Measurements from ENCODE around the gene MFSD11.
"Not testable (repeated sequence)": the region's sequence is repeated elsewhere in the genome, so short reads cannot be mapped to it uniquely, and the experiment has no call there.

MFSD11 gene

DNA sequence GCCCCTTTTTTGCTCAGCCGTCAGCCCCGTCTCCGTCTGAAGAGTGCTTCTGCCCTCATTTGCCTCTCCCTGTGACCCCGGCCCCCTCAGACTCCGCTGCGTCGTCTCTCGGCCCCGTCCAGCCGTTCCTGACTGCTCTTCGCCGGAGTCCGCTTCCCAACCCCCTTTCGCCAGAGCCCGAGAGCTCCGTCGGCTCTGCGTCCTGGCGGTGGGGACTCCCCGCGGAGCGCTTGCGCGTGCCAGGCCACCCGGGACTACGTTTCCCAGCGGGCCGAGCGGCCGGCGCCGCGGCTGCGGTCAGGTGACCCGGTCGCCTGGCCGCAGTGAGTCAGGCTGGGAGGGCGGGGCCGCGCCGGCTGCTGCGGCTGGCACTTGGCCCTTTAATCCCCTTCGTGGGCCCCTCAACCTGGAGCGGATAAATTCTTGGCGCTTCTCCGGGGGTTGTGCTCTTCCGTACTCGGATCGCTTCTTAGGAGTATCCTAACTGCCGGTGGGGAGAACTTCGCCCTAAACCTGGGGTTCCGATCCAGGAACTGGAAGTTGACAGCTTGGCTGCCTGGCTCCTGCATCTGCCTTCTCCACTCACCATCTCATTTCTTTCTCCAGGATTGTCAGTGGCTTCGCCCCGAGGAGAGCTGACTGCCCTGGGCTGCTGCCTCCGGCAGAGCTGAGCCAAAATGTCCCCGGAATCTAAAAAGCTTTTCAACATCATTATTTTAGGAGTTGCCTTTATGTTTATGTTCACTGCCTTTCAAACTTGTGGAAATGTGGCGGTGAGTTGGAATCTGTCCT lies at the start of gene MFSD11:
Gene MFSD11, plus strand, starts transcription at position 444 of the 792 bp plus-strand sequence. Its CDS starts 234 bp downstream, at position 678.
- H3K27me3 Mint-ChIP-seq: no peaks in the 10 kb centered on the region
- H3K4me1 Mint-ChIP-seq: peaks cover 34% of the 10 kb centered on the region
- H3K9me3 Mint-ChIP-seq: no peaks in the 10 kb centered on the region

DNA sequence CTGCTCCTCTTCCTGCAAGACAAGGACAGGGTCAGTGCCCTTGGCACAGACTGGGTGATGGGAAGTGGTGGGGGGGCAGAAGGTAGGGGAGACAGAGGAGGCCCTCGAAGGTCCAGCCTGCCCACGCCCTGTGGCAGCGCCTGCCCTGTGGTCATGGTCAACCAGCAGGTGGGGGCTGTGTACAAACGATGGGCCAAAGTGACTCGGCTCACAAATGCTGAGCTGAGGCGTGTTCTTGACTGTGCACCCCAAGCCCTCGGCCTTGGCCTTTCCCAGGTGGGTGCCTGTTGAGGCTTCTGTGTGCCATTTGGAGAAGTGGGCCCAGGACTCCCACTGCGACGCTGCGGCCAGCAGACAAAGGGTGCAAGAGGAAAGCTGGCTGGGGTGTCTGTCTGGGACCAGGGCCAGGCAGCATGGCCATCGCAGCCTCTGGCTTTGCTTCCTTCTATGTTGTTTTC lies 49.7 kb upstream of the MFSD11 start:
- no peaks in the 10 kb centered on the region for H3K27me3 Mint-ChIP-seq
- no peaks in the 10 kb centered on the region for H3K4me1 Mint-ChIP-seq
- no peak overlapping the region for H3K4me3 Mint-ChIP-seq
- no peaks in the 10 kb centered on the region for H3K9me3 Mint-ChIP-seq
- peak overlapping the region in 1 of 2 donors; percentile 20 for H3K27ac Mint-ChIP-seq
- ATAC-seq: no peak
- DNase-seq: no peak

More for the DNA sequence above, at the start of gene MFSD11:
- Mint-ChIP-seq H3K4me3 (peak within 1 kb of the TSS; percentile 97 to 98), H3K27ac (peak within 1 kb of the TSS; percentile 100)
- DNase-seq (peak; percentile 94 to 95), ATAC-seq (peak; percentile 79)

DNA sequence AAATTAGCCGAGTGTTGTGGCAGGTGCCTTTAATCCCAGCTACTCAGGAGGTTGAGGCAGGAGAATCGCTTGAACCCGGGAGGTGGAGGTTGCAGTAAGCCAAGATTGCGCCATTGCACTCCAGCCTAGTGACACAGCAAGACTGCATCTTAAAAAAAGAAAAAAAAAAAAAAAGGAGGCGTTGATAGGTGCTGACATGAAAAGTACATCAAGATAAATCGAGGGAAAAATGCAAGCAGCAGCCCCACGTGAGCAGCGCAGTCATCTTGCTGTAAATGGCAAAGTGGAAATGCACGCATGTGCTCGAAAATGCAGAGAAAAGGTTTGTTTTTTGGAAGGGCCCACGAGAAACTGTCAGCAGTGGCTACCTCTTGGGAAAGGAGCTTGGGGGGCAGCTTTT lies 48.1 kb upstream of the MFSD11 start:
- Mint-ChIP-seq H3K4me3 (no peak overlapping the region), H3K4me1 (no peaks in the 10 kb centered on the region), H3K27me3 (no peaks in the 10 kb centered on the region), H3K9me3 (no peaks in the 10 kb centered on the region), H3K27ac (no peak overlapping the region)
- ATAC-seq: no peak
- DNase-seq: no peak

DNA sequence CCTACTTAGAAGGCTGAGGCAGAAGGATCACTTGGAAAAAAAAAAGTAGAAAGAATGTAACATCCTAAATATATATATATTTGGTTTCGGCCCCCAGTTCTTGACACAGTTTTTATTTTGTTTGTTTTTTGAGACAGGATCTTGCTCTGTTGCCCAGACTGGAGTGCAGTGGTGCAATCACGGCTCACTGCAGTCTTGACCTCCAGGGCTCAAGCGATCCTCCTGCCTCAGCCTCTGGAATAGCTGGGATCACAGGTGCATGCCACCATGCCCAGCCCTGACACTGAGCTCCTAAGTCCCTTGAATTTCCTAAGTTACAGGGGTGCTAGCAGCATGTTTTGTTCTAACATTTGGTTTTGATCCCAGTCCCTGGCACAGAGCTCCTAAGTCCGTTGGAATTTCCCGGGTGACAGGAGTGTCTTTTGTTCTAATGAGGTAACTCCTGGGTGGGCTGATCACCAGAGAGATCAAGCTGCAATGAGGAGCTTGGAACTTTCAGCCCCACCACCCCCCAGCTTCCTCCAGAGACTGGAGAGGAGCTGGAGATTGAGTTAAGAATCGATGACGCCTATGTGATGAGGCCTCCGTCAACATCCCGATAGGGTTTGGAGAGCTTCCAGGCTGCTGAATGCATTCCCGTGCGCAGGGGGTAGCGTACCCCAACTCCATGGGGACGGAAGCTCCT lies 47.2 kb upstream of the MFSD11 start:
- DNase-seq (no peak), ATAC-seq (no peak)
- H3K9me3 Mint-ChIP-seq: no peaks in the 10 kb centered on the region
- no peak overlapping the region for H3K27ac Mint-ChIP-seq
- H3K27me3 Mint-ChIP-seq: no peaks in the 10 kb centered on the region
- H3K4me3 Mint-ChIP-seq: no peak overlapping the region
- H3K4me1 Mint-ChIP-seq: peaks cover 7% of the 10 kb centered on the region

DNA sequence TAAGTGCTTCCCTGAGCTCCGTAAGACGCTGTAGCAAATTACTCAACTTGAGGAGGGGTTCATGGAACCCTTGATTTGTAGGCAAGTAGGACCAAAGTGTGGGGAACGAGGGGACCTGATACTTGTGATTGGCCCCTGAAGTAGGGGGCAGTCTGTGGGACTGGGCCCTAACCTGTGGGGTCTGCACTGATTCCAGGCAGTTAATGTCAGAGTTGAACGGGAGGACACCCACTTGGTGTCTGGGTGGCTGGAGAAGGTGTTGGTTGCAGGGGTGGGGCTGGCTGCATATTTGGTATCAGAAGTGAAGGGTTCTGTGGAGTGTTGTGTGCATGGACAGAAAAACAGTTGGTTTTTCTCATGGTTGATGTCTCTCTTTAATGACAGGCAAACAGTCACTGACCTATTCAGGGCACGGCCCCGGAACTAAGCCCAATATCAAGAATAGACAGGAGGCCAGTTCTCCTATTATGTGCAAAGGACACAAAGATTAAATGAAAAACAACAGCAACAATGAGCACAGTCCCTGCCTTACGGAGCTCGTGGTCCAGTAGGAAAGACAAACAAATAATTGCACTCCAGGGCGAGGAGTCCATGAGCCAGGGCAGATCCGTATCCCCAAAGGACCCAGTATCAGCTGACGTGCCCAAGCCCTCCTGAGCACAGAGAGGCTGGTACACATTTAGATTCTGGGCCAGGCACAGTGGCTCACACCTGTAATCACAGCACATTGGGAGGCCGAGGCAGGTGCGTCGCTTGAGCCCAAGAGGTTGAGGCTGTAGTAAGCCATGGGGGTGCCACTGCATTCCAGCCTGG lies 46.3 kb upstream of the MFSD11 start:
- no peaks in the 10 kb centered on the region for H3K27me3 Mint-ChIP-seq
- H3K9me3 Mint-ChIP-seq: no peaks in the 10 kb centered on the region
- DNase-seq: no peak
- peaks cover 15% of the 10 kb centered on the region for H3K4me1 Mint-ChIP-seq
- no peak for ATAC-seq
- H3K27ac Mint-ChIP-seq: no peak overlapping the region
- no peak overlapping the region for H3K4me3 Mint-ChIP-seq

DNA sequence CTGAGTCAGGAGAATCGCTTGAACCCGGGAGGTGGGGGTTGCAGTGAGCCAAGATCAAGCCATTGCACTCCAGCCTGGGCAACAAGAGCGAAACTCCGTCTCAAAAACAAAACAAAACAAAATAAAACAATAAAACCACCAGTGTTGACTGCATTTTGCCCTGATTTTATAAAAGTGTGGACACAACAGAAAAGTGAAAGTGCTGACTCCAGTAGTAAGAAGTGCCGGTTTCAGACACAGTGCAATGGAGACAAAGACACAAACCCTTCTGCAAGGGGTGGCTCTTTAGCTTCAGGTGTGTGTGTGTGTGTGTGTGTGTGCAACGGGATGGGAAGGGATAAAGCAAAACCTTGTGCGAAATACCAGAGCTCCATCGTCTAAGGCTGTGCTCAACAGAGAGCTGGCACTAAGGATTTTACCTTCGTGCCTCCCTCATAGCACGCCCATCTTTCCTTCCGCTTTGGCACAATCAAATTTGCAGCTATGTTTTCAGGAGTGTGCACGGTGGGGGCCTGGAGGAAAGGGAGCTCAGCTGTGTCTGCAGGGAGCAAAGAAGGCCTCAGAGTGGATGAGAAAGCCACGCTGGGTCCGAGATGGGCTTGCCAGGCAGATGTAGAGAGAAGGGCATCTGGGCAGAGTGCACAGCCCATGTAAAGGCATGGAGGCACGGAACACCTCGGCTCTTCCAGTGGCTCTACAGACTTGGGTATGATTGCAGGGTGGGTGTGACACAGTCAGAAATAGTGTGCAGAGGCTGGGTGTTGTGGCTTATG lies 42.7 kb upstream of the MFSD11 start:
- ATAC-seq: no peak
- Mint-ChIP-seq H3K4me1 (peaks cover 24% of the 10 kb centered on the region), H3K9me3 (no peaks in the 10 kb centered on the region), H3K27ac (no peak overlapping the region), H3K27me3 (no peaks in the 10 kb centered on the region), H3K4me3 (no peak overlapping the region)
- DNase-seq: no peak

DNA sequence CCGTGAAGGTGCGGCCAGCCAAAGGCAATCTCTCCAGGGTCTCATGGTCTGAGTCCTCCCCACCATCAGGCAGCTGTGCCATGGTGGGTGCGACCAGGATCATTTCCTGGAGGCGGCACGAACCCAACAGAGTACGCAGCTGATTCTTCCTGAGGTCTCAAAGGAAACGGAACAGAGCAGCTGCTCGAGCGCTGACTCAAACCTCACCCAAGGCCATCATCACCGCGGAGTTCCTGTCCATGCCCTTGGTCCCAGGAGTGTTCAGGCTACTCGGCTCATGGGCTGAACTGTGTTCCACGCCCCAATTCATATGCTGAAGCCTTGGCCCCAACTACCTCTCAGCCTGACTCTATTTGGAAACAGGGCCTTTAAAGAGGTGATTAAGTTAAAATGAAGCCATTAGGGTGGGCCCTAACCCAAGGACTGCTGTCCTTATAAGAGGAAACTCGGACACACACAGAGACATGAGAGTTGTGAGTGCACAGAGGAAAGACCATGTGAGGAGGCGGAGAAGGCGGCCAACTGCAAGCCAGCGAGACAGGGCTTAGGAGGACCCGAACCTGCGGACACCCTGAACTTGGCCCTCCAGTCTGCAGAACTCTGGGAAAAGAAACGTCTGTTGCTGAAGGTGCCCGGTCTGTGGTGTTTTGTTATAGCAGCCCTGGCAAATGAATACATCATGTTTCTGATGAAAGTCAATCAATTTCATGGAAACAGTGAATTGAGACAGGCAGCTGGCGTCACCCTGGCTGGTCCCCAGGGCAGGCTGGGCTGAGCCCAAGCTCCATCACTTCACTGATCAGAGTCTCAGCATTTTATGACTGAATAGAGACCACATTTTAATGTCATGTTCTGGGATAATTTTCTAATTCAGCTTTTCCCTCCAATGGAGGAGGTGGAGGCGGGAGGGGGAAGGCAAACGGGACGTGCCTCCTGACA lies 40.9 kb upstream of the MFSD11 start:
- H3K4me3 Mint-ChIP-seq: no peak overlapping the region
- DNase-seq (no peak), ATAC-seq (no peak)
- no peaks in the 10 kb centered on the region for H3K27me3 Mint-ChIP-seq
- peaks cover 24% of the 10 kb centered on the region for H3K4me1 Mint-ChIP-seq
- H3K9me3 Mint-ChIP-seq: no peaks in the 10 kb centered on the region
- H3K27ac Mint-ChIP-seq: peak overlapping the region in 1 of 2 donors; percentile 34

DNA sequence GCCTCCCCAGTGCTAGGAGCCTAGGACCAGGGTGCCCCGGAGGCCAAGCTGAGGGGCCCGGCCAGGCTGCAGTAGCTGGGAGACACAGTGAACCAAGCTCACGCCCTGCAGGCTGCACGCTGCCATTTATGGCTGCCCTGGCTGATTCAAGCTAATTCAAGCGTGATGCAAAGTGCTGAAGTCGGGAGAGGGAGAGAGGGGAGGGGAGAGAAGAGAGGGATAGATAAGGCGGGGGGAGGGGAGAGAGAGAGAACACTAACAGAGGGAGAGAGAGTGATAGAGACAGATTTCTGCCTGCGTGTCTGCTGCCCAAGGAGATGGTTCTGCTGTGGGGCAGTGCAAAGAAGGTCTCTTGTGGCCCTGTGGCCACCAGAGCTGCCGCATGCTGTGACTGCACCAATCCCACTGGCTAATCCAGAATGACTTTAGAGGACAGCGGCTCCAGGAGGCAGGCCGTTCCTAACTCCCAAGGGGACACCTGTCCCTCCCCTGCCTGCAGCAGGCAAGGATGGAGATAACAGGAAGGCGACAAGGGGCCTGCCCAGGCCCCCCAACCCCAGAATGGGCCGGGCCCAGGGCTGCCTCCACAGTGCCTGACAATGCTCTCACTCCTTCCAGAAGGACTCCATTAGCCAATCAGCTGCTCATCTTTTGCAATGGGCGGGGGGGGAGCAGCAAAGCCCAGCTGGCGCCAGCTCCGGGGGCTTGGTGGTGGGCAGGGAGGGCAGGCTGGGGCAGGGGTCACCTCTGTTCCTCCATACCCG lies 40.0 kb upstream of the MFSD11 start:
- H3K9me3 Mint-ChIP-seq: no peaks in the 10 kb centered on the region

DNA sequence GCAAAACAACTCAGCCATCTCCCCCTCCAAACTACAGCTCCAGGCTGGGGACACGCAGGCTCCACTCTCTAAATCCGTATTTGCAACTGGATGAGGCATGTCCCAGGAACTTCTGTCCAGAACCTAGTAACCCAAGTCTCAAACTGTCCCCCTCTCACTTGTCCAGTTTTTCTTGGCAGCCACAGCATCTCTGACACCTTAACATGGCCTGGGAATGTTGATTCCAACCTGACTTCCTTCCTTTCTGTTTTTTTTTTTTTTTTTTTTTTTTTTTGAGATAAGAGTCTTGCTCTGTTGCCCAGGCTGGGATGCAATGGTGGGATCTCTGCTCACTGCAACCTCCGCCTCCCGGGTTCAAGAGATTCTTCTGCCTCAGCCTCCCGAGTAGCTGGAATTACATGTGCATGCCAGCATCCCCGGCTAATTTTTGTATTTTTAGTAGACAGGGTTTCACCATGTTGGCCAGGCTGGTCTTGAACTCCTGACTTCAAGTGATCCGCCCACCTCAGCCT lies 39.4 kb upstream of the MFSD11 start:
- H3K27me3 Mint-ChIP-seq, H3K27ac Mint-ChIP-seq, DNase-seq, H3K4me3 Mint-ChIP-seq, H3K9me3 Mint-ChIP-seq, ATAC-seq: not testable (repeated sequence)
- peaks cover 24% of the 10 kb centered on the region for H3K4me1 Mint-ChIP-seq

More for the DNA sequence above, 40.0 kb upstream of the MFSD11 start:
- DNase-seq (no peak), ATAC-seq (no peak)
- Mint-ChIP-seq H3K4me3 (no peak overlapping the region), H3K4me1 (peaks cover 24% of the 10 kb centered on the region), H3K27me3 (no peaks in the 10 kb centered on the region), H3K27ac (no peak overlapping the region)

DNA sequence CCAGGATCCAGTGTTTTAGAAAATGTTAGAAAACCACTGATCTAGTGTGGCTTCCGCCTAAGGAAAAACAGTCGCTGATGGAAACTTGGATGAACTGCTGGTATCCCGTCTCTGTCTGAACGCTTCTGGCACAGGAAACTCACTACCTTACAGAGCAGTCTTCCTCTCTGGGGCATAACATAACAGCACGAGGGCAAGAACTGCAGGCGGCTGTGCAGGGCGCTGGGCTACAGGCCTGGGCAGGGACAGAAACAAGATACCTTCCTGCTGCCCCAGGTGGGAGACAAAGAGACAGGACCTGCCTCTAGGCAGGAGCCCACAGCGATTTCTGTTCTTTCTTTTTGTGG lies 37.7 kb upstream of the MFSD11 start:
- DNase-seq (no peak), ATAC-seq (peak; percentile 12)
- peaks cover 22% of the 10 kb centered on the region for H3K4me1 Mint-ChIP-seq
- no peaks in the 10 kb centered on the region for H3K27me3 Mint-ChIP-seq
- no peak overlapping the region for H3K4me3 Mint-ChIP-seq
- H3K27ac Mint-ChIP-seq: no peak overlapping the region
- no peaks in the 10 kb centered on the region for H3K9me3 Mint-ChIP-seq

DNA sequence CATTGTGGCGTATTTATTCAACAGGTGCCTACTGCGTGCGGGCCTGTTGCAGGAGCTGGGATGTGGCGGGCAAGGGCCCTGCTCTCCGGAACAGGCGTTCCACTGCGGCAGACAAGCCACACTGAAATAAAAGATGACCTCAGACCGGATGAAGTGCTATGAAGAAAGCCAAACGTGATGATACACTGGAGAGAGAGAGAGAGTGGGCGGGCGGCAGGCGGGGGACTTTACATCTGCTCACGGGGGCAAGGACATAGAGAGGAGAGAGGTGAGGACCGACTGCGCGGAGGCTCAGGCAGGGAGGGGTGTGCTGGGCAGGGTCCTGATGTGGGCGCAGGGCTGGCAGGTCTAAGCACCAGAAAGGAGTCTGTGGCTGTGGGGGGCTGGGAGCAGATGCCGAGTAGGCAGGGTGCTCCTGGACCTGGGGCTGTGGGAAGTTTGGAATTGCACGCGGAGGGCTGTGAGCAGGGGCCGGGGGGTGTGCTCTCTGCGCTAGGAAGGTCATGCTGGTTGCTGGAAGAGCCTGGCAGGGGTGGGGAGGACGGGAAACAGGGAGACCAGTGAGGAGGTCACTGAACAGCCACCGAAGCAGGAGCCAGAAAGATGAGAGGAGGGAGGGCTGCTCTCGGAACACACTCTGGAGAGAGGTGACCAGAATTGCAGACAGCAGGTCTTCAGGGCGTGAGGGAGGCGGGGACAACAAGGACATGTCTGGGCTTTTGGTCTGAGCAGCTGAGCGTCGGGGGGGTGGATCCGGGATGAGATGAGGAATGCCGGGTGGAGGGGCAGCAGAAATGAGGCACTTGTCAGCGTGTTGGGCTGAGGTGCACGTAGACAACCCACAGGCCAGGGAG lies 37.1 kb upstream of the MFSD11 start:
- H3K9me3 Mint-ChIP-seq: no peaks in the 10 kb centered on the region
- no peaks in the 10 kb centered on the region for H3K27me3 Mint-ChIP-seq
- ATAC-seq (peak; percentile 46), DNase-seq (no peak)
- peaks cover 16% of the 10 kb centered on the region for H3K4me1 Mint-ChIP-seq
- peak overlapping the region in 1 of 2 donors; percentile 55 for H3K27ac Mint-ChIP-seq
- H3K4me3 Mint-ChIP-seq: peak overlapping the region in 1 of 2 donors; percentile 34

DNA sequence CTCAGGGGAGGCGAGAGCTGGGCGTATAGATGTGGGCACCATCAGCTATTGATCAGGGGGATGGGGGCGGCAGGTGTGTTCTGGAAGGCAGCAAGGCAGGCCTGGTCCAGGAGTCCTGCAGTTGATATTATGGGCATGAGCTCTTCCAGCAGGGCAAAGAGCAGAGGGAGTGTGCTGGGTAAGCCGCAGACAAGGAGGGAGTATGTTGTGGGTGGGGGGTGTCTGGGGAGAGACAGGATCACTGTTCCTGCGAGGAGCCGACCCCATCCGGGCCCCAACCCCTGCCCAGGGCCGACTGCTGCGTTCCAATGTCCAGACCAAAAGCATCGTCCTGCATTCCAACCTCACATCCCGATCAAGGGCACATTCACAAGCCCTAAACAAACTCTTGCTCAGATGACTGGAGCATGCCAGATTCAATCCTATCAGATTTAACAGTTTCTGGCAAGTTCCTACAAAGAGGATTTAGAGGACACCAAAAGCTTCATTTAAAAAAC lies 36.4 kb upstream of the MFSD11 start:
- no peak for DNase-seq
- Mint-ChIP-seq H3K4me3 (no peak overlapping the region), H3K27me3 (no peaks in the 10 kb centered on the region), H3K9me3 (no peaks in the 10 kb centered on the region), H3K4me1 (peaks cover 9% of the 10 kb centered on the region), H3K27ac (no peak overlapping the region)
- ATAC-seq: no peak

DNA sequence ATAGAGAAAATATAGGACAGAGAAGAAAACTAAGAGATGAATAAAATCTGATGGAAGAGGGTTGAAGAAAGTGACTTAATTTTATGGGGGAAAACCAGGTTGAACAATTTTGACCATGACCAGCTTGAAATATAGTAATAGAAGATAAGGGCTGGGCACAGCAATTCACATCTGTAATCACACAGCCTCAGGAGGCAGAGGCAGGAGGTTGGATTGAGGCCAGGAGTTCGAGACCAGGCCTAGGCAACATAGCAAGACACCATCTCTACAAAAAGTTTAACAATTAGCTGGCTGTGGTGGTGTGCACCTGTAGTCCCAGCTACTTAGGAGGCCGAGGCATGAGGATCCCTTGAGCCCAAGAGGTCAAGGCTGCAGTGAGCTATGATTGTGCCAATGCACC lies 35.8 kb upstream of the MFSD11 start:
- DNase-seq (no peak), ATAC-seq (no peak)
- no peaks in the 10 kb centered on the region for H3K27me3 Mint-ChIP-seq
- H3K9me3 Mint-ChIP-seq: no peaks in the 10 kb centered on the region
- H3K27ac Mint-ChIP-seq: no peak overlapping the region
- no peak overlapping the region for H3K4me3 Mint-ChIP-seq
- H3K4me1 Mint-ChIP-seq: peaks cover 5% of the 10 kb centered on the region
